ENCODE results near the gene ETHE1.

- no peak for TF ChIP-seq CTCF (IDR thresholded peaks at IDR 0.05)
- TF ChIP-seq EP300 (IDR thresholded peaks at IDR 0.05), result no peak
These were observed 42.7 kb upstream of the ETHE1 start for GRCh38 chr19:43569657-43570056.
